GM12891 (cell line): Measurements from ENCODE around the gene ADCY5.

Experiments used
- POLR2A ChIP-seq: IDR thresholded peaks from 2 replicates; pipeline ENCODE4 v1.6.1; 2011; ENCODE audit warnings: low read depth, low read length, control low read depth
- POLR2AphosphoS5 ChIP-seq: IDR thresholded peaks from 2 replicates; pipeline ENCODE4 v1.6.1; 2011; ENCODE audit warnings: low read depth, low read length, control low read depth
- TAF1 ChIP-seq: IDR thresholded peaks from 2 replicates; pipeline ENCODE4 v1.6.1; 2011; ENCODE audit warnings: low read depth, low read length, control low read depth

- no peak for TF ChIP-seq POLR2A
- no peak for TF ChIP-seq TAF1
- TF ChIP-seq POLR2AphosphoS5, result no peak
Observed at GRCh38 chr3:123313889-123314288, 135.0 kb downstream of the ADCY5 start.
